DOHH2 (cell line): Measurements from ENCODE around the gene ZNF12.

Experiments used
- H3F3A ChIP-seq: fragments of 200-600 bp; sonication (generic), shearing (Covaris generic); 2 replicates; pipeline ENCODE4 v1.6.0; 2016; ENCODE audit warnings: antibody characterized with exemption, mild to moderate bottlenecking; ENCODE audit not compliant: control insufficient read depth, insufficient read depth
- H3K27ac ChIP-seq: fragments of 200-600 bp; sonication (generic); 2 replicates; pipeline ENCODE4 v1.5.1; 2014; ENCODE audit warnings: low read depth, mild to moderate bottlenecking, low read length, moderate library complexity
- H3K27me3 ChIP-seq: fragments of 200-600 bp; sonication (generic); 2 replicates; pipeline ENCODE4 v1.6.1; 2014; ENCODE audit warnings: mild to moderate bottlenecking, low read length, mixed read lengths; ENCODE audit not compliant: control insufficient read depth
- H3K36me3 ChIP-seq: fragments of 200-600 bp; sonication (generic); 2 replicates; pipeline ENCODE4 v1.6.1; 2014; ENCODE audit warnings: mild to moderate bottlenecking, low read length, moderate library complexity, mixed read lengths; ENCODE audit not compliant: control insufficient read depth
- H3K4me1 ChIP-seq: fragments of 200-600 bp; sonication (generic); 2 replicates; pipeline ENCODE4 v1.6.1; 2014; ENCODE audit warnings: mild to moderate bottlenecking, low read length, mixed read lengths; ENCODE audit not compliant: control insufficient read depth
- H3K4me2 ChIP-seq: fragments of 200-600 bp; sonication (generic); 2 replicates; pipeline ENCODE4 v1.6.0; 2014; ENCODE audit warnings: mild to moderate bottlenecking, low read length, moderate library complexity
- H3K4me3 ChIP-seq: fragments of 200-600 bp; sonication (generic); 2 replicates; pipeline ENCODE4 v1.5.1; 2014; ENCODE audit warnings: mild to moderate bottlenecking, low read length, mixed read lengths
- H3K79me2 ChIP-seq: fragments of 200-600 bp; sonication (generic); 2 replicates; pipeline ENCODE4 v1.6.1; 2014; ENCODE audit warnings: mild to moderate bottlenecking, low read length, mixed read lengths; ENCODE audit not compliant: control insufficient read depth
- H3K9me2 ChIP-seq: fragments of 200-600 bp; sonication (generic); replicated peaks from 2 replicates; pipeline ENCODE4 v1.6.1; 2014; ENCODE audit warnings: mild to moderate bottlenecking, low read length, mixed read lengths; ENCODE audit not compliant: control insufficient read depth
- H3K9me3 ChIP-seq: fragments of 200-600 bp; sonication (generic); 2 replicates; pipeline ENCODE4 v1.6.1; 2014; ENCODE audit warnings: antibody characterized with exemption, low read length, mixed read lengths; ENCODE audit not compliant: control insufficient read depth, insufficient read depth
- H4K20me1 ChIP-seq: fragments of 200-600 bp; sonication (generic); 2 replicates; pipeline ENCODE4 v1.6.0; 2014; ENCODE audit warnings: low read depth, mild to moderate bottlenecking, antibody characterized with exemption, low read length, moderate library complexity; ENCODE audit not compliant: control insufficient read depth, insufficient read depth
- CTCF ChIP-seq: fragments of 200-600 bp; sonication (generic); IDR thresholded peaks from one replicate; pipeline ENCODE4 v1.5.1; 2014; ENCODE audit warnings: antibody characterized with exemption, mild to moderate bottlenecking, low read depth, low read length; ENCODE audit not compliant: poor library complexity, severe bottlenecking
- EZH2phosphoT487 ChIP-seq: fragments of 200-600 bp; sonication (generic); IDR thresholded peaks from 2 replicates; pipeline ENCODE4 v1.6.1; 2017; ENCODE audit warnings: borderline replicate concordance, mild to moderate bottlenecking, antibody characterized with exemption, low read length, moderate library complexity, mixed read lengths

The ZNF12 gene

DNA sequence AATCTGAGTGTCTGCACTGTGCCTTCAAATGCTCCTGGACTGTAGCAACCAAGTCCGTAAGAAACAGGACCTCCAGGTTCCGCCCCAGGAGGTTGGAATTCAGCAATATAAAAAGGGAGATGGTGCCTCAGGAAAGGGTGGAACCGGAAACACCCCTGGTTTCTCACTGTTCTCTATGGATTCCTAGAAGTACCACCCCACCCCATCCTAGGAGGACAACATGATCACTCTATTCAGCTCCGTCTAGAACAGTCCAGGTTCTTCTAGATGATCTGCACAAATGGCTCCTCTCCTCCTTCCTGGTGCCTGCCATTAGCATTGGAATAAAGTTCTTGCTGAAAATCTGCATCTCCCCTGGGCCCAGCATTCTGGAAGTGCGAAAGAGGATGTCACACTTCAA, 7.6 kb upstream of the ZNF12 start:
- H3K9me2 ChIP-seq, result no peaks in the 10 kb centered on the region
- no peak overlapping the region for H3K4me3 ChIP-seq
- no peak overlapping the region for H3K27ac ChIP-seq
- no peaks in the 10 kb centered on the region for H3F3A ChIP-seq
- H3K4me1 ChIP-seq, result peaks cover 8% of the 10 kb centered on the region
- H3K27me3 ChIP-seq, result peaks cover 7% of the 10 kb centered on the region; the same call in 1 of the 2 replicates
- no peaks in the 10 kb centered on the region for H3K36me3 ChIP-seq
- TF ChIP-seq EZH2phosphoT487 (no peak), CTCF (no peak)
- H3K79me2 ChIP-seq, result no peaks in the 10 kb centered on the region
- peaks cover 11% of the 10 kb centered on the region for H3K9me3 ChIP-seq
- no peaks in the 10 kb centered on the region for H4K20me1 ChIP-seq
- H3K4me2 ChIP-seq, result no peak overlapping the region

- Histone ChIP-seq H3K36me3 (peaks cover 14% of the 10 kb centered on the region), H3K4me3 (no peak overlapping the region), H3K79me2 (peaks cover 25% of the 10 kb centered on the region), H3K27ac (no peak overlapping the region), H3K4me1 (peaks cover 25% of the 10 kb centered on the region), H3K4me2 (no peak overlapping the region), H3K27me3 (peaks cover 7% of the 10 kb centered on the region; the same call in 1 of the 2 replicates), H3F3A (peaks cover 5% of the 10 kb centered on the region; the same call in 1 of the 2 replicates), H3K9me3 (peaks cover 28% of the 10 kb centered on the region), H3K9me2 (no peaks in the 10 kb centered on the region), H4K20me1 (no peaks in the 10 kb centered on the region)
- TF ChIP-seq EZH2phosphoT487, result no peak
Measured at GRCh38 chr7:6709808-6710207, 3.1 kb upstream of the ZNF12 start.

DNA sequence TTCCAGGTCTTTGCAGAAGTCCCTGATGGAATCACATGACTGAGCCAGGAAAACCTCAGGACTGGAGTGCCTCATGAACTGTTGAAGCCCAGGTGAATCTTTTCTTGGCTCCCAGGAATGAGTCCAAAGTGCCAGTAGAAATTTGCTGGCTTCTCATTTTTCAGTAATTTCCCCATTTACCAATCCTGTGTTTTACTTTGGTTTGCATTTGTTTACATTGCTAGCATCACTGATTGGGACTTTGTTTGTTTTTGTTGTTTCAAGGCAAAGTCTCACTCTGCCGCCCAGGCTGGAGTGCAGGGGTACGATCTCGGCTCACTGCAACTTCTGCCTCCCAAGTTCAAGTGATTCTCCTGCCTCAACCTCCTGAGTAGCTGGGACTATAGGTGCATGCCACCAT, 1.6 kb upstream of the ZNF12 start:
- Histone ChIP-seq H3K79me2 (peaks cover 40% of the 10 kb centered on the region), H3K4me3 (no peak overlapping the region), H3K36me3 (peaks cover 29% of the 10 kb centered on the region), H4K20me1 (no peaks in the 10 kb centered on the region), H3K27me3 (no peaks in the 10 kb centered on the region), H3K4me1 (peaks cover 20% of the 10 kb centered on the region), H3F3A (peaks cover 5% of the 10 kb centered on the region; the same call in 1 of the 2 replicates), H3K9me2 (no peaks in the 10 kb centered on the region), H3K4me2 (no peak overlapping the region), H3K27ac (no peak overlapping the region), H3K9me3 (peaks cover 36% of the 10 kb centered on the region)
- no peak for TF ChIP-seq EZH2phosphoT487
- TF ChIP-seq CTCF, result no peak

GRCh38 chr7:6705959-6706665, 635 bp downstream of the ZNF12 start:
- Histone ChIP-seq H3K4me3 (peak overlapping the region; percentile 80), H4K20me1 (no peaks in the 10 kb centered on the region), H3K9me3 (peaks cover 53% of the 10 kb centered on the region), H3K4me2 (peak overlapping the region; percentile 97), H3F3A (peaks cover 5% of the 10 kb centered on the region; the same call in 1 of the 2 replicates), H3K79me2 (peaks cover 60% of the 10 kb centered on the region), H3K27me3 (no peaks in the 10 kb centered on the region), H3K9me2 (no peaks in the 10 kb centered on the region), H3K27ac (peak overlapping the region; percentile 74), H3K36me3 (peaks cover 48% of the 10 kb centered on the region), H3K4me1 (peaks cover 20% of the 10 kb centered on the region)
- TF ChIP-seq CTCF, result no peak
- no peak for TF ChIP-seq EZH2phosphoT487
